ENCODE data around the gene FAM118B.
A peak's percentile ranks its signal among the peaks of the same experiment; 100 is the strongest.
"Not testable (repeated sequence)": the region's sequence is repeated elsewhere in the genome, so short reads cannot be mapped to it uniquely, and the experiment has no call there.

The FAM118B gene

DNA sequence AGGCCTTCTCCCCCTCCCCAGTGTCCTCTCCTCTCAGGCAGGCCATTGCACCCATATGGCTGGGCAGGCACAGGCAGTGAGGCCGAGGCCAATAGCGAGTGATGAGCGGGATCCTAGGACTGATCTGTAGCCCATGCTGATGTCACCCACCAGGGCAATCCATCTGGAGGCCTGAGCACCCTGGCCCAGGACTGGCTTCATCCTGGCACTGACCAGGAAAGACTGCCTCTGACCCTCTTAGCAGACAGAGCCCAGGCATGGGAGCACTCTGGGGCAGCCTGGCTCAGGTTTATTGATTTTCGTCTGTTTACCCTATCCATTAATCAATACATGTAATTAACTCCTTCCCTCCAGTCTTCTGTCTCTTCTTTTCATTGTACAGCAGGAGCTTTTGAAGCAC lies 66.2 kb downstream of the FAM118B start:
- no peak for DNase-seq

DNA sequence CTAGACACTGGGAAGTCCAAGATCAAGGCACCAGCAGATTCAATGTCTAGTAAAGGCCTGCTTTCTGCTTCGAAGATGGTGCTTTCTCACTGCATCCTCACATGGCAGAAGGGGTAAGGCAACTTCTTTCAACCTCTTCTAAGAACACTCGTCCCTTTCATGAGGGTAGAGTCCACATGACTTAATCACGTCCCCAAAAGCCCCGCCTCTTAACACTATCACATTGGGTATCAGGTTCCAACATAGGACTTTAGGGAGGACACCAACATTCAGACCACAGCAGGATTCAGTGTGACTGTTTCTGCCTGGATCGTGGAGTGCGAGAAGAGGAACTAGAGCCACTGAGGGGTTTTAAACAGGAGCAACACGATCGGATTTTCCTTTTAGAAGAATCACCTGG lies 67.6 kb downstream of the FAM118B start:
- DNase-seq, result no peak

DNA sequence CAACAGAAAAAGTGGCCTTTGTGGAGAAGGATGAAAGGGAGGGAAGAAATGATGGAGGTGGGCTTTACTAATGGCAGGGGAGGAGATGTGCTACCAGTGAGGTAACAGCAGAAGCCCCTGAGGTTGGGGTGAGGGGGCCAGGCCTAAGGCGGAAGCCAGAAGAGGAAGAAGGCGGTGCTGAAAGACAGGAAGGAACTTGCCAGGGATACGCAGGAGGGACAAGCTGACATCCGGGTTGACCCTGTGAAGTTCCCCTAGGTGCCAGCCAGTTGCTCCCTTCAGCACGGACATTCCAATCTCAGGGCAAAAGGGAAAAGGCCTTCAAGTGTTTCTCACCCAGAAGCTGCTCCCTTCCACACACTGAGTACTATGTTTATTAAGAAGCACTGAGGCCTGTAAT lies 69.0 kb downstream of the FAM118B start:
- no peak for DNase-seq

DNA sequence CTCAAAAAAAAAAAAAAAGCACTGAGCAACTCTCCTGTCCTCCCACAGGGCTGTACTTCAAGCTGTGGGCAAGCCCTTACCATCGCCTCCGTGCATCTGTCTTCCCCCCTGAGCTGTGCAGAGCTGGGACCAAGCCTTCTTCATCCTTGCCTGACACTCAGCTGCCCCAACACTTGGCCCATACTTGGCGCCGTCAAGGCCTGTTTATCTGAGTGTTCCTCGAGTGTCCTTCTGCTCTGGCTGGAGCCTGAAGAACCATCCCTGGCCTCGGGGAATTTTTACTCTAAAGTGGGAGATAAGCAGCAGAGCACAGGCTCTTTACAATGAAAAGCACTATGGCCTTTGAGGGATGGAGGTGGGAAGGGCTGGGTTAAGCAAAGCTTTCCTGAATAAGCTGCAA lies 69.7 kb downstream of the FAM118B start:
- peak; percentile 50 for DNase-seq

DNA sequence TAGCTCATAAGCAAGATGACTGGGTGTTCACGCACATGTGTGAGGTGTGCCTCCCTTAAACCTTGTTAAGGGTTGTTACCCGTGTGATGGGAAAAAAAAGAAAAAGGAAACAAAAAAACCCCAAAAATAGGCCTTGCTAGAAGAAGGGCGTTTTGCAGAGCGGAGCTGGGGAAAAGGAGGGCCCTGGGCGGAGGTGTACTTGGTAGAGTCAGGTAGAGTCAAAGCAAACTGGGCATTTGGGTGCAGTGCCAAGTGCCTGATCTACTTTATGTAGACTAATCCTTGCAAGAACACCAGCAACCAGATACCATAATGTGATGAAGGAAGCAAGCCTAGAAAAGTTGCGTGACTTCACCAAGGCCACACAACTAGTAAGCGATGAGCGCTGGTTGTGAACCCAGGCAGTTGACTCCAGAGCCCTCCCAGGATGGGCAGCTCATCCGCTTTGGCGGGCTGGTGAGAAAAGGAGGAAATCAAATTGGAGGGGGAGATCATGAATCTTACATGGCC lies 70.1 kb downstream of the FAM118B start:
- peak; percentile 38 for DNase-seq

DNA sequence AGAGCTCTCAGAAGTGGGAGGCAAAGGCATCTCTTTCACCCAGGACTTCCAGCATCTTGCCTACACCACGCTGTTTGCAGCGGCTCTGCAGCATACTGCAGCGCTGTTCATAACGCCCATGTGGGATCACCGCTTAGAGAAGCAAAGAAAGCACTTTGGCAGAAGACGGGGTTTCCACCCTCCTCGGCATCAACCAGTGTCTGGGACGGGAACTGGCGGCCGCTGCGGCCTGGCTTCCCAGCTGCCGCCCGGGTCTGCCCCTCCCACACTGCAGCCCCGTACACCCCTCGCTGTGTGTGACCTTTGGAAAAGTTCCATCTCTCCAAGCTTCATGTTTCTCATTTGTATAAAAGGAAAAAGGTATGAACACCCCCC lies 70.8 kb downstream of the FAM118B start:
- peak; percentile 67 for DNase-seq

DNA sequence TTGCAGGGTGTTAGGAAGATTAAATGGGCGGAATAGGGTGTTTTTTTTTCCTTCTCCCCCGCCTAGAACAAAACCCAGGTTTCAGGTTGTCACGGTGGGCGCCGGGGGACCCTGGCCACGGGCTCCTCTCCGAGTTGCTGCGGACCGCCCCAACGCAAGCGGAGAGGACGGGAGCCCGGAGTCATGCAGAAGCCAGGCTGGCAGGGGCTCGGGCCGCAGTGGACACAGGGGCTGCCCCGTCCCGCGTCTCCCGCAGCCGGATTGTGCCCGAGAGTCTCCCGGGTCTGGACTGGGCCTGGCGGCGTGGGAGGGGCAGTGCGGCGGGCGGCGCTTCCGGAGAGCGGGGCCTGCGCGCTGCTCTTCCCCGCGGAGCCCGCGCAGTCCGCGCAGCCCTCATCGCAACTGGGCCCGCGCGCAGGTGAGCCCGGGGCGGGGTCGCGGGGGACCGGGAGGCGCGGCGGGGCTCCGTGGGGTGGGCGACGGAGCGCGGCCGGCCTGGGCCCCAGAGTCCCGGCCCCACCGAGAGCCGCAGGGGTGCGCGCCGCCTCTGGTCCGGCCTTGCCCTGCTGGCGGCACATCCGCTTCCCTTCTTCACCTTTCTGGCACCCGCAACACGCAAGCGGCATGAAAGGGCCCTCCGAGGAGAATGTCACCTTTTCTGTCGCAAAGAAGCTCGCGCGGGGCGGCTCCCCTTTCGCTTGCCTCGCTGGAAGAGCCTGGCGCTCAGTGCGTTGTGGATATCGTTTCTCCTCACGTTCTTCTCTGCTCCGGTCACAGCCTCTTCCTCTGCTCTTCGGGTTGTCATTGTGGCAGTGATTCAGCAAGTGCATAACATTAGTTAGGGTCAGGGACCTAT lies 71.4 kb downstream of the FAM118B start, which contains the start of gene TIRAP:
Gene TIRAP (plus strand): TSS at position 358 of the 856 bp plus-strand sequence. CDS start 7,802 bp downstream, outside the sequence.
- peak; percentile 76 for DNase-seq

DNA sequence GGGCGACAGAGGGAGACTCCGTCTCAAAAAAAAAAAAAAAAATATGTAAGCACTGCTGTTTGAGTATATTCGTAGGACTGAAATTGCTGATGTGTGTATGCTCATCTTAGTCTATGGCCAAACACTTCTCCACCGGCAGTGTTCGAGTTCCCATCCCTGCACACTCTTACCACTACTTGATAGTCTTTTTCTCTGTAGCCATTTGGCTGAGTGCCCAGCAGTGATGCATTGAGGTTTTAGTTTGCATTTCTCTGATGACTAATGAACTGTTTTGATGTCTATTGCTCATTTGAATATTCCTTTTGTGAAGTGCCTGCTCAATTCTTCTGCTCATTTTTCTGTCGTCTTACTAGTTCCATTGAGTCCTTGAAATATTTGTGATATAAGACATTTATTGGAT lies 73.2 kb downstream of the FAM118B start:
- DNase-seq, result no peak

DNA sequence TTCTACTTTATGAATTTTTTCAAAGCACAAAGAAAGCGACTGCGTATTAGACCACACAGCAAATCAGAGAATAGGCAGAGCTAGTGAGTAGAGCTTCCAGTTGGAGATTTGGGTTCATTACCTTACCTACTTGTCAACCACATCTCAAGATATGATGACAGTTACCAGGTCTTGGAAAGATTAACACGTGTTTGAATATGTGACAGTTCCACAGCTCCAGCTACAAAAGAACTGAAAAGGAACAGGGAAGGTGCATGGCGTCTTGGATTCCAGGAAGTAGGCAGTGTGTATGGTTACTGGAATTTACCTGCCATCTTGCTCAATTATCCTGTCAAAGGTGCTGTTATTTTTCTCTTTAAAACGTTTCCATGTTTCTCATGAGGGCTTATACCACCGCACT lies 76.7 kb downstream of the FAM118B start:
- DNase-seq, result no peak

DNA sequence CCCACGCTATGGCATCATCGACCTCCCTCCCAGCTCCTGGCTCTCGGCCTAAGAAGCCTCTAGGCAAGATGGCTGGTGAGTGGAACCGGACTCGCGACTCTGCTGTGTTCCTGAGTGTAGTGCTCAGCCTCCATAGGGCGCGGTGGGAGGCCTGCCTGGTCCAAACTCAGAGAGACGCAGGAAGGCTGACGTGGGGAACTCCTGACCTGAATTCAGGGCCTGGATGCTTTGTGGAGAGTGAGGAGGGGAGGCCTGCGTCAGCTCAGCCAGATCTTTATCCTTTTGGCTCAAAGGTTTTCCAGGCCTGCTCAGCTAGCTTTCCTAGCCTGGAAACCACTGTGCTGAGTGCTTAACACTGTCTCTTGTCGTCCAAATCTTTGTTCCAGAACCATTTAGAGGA lies 79.3 kb downstream of the FAM118B start:
- no peak for DNase-seq

DNA sequence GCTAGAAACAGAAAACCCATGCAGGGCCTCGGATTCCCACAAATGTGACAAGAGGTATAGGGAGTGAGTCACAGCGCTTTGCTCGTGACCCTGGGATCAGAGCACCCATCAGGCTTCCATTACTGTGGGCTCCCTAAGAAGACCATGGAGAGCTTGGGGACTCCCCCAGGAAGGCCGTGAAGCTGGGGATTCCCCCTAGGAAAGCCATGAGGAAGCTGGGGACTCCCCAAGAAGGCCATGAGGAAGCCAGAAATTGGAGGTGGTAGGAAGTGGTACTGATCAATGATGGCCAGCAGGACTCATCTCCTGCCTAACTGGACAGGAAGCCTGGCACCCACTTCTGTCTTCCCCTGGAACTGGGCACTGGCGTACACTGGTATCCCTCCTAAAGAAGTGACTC lies 82.1 kb downstream of the FAM118B start:
- no peak for DNase-seq

DNA sequence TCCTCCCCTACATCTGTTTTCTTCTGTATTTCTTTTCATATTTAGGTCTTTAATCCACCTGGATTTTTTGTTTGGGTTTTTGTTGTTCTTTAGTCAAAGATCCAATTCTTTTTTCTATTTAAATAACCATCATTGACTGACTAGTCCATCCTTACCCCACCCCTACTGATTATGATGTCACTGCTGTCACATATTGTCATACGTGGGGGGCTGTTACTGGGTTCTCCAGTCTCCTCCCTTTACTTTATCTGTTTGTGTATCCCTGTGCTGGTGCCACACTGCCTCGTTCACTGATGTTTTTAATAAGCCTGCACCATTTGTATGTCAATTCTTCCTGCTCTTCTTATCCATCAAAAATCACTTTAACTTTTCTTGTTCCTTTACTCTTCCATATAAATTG lies 85.4 kb downstream of the FAM118B start:
- DNase-seq, result no peak

DNA sequence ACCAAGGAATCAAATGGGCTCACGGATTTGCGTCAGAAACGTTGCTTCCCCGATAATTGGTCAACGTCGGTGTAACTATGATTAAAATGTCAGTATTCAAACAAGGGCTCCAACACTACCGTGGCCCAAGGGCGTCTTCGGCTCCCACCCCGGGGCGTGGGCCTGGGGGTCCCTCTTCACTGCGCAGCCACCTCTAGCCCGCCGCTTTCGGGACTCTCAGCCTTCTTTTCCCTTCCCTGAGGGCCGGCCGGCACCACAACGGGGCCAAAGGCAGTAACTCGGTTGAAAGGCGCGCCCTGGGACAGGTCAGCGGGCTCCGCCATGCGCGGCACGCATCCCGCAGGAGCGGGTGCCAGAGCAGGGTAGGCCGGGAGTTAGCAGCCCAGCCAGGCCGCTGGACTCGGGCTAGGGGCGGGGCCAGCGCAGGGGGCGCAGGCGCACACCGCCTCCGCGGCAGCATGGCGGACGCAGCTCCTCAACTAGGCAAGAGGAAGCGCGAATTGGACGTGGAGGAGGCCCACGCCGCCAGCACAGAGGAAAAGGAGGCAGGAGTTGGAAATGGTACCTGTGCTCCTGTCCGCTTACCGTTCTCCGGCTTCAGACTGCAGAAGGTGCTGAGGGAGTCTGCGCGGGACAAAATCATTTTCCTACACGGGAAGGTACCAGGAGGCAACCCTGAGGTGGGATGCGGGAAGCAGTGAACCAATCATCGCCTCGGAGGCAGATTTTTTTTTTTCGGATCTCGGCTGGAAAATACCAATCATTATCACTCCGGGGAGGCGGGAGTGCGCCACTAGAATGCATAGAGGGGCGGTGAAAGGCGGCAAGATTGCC lies 92.3 kb downstream of the FAM118B start, which contains the start of gene DCPS:
Gene DCPS (plus strand): TSS at position 438 of the 834 bp plus-strand sequence. CDS start 21 bp downstream, at position 459.
- peak; percentile 97 for DNase-seq

DNA sequence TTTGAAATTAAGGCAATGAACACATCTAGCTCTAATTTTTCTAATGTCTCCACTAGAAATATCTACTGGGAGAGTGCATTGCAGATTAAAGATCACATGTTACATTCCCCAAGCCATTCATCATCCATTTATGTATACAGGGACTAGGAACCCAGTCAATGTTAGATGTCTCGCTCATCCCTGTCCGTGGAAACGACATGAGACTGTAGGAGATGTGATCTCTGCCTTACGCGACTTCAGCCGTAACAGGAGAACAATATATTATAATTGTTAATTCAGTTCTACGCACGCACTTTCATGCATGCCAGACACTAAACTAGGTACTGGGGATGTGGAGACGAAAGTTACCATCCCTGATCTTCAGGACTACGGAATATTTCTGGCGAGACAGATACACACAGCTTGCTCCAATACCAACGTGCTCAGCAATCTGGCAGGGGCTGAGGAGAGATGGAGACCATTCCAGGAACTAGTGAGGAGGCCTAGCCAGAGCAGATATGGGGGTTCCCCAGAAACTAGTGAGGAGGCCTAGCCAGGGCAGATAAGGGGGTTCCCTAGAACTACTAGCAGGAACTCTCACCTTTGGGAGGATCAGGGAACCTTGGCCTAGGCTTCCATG lies 93.0 kb downstream of the FAM118B start:
- DNase-seq, result no peak

DNA sequence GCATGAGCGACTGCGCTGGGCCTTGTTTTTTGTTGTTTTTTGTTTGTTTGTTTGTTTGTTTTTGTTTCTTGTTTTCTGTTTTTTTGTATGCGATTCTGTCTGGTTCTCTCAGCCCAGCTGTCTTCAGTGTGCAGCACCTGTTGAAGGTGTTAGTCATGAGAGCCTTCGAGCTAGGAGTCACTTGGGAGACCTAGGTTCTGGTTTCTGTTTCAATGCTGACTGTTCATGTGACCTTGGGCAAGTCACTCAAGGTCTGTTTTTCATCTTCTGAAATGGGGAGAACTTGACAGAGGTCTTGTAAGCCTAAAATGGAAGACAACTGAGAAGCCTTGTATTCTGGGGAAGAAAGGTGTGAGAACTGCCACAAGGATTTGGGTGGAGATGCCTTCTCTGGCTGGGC lies 94.1 kb downstream of the FAM118B start:
- DNase-seq, result no peak

DNA sequence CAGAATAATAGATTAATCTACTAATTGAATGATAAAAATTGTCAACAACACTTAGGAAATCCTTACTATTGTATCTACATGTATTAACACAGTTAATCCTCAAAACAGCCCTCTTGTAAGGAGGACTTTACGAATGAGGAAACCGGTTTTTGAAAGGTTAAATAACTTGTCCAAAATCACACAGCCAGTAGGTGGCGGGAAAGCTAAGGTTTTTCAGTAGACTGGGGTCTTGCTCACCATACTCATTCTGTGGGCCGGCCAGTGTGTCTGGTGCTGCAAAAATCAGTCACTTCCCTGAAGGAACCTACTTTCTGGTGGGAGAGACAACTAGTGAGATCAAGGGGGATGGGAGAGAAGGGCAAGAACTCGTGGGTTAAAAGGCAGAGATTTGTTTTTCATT lies 96.1 kb downstream of the FAM118B start:
- peak; percentile 87 for DNase-seq

DNA sequence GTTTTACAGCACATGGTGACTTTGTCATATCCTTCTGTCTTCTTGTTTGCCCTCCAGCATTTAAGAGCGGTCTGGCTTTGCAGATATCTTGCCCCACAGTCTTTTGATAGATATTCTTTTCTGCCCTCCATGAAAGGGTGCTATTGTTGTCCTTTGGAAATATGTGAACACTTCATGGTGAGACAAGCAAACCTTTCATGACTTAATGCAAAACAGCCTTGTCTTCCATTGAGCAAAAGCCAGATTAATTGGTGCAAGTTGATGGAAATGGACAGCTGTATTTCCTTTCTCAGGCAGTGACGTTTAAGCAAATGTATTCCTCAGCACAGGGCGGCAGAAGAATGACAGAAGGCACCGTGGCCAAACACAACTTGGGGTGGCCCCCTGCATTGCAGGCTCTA lies 96.7 kb downstream of the FAM118B start:
- no peak for DNase-seq

DNA sequence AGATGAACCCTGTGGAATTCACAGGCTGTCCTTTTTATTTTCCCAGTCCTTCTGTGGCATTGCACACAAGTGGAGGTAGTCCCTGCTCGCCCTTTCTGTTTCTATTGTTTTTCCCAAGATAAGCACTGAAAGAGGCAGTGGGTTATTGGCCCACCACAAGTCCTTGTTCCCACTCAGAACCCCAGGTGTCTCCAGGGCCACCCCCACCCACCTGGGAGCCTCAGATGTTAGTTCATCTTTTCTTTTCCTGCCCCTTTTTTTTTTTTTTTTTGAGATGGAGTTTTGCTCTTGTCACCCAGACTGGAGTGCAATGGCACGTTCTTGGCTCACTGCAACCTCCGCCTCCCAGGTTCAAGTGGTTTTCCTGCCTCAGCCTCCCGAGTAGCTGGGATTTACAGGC lies 97.2 kb downstream of the FAM118B start:
- not testable (repeated sequence) for DNase-seq

DNA sequence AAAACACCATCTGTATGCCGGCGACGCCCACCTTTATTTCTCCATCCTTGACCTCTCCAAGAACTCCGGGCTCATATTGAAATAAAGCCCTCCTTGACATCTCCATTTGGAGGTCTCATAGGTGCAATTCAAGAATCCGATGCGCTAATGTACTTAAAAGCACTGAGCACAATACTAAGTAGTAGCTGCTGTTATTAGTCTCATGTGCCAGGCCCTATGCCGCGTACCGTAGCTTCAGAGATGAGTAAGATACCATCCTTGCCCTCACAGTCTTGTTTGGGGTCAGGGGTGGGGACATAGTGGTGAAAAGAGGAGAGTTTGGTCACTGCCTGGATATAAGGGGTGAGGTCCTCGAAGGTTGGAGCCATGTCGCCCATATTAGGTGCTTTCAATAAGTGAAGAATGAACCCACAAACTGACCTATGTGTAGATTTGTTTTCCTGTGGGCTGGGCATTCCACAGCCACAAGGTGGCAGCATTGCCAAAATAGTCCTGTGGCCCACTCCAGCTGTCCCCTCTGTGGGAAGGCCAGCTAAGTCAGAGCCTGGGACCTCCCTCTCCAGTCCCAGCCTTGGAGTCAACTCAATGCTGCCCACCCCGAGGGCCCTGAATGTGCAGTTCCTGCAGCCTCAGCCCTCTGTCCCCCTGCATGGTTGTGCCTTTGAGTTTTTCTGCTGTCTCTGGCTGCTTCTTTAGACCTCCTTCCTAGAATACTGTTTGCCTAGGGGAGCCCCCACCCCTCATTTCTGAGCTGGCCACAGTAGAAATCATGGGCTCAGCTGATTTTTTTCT lies 98.8 kb downstream of the FAM118B start:
- peak; percentile 90 for DNase-seq

DNA sequence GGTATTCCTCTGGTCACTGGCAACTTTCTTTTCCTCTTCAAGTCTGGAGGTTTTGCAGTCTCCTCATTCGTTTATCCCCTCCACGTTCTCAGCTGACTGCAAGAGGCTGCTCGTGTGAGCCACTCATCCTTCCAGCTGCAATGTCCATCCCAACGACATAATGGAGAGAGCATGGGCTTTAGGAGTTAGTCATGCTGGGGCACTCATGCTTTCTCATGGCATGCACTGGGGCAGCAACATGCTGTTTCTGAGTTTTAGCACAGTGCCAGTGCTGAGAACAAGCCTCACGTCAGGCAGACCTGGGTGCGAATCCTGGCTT lies 99.4 kb downstream of the FAM118B start:
- DNase-seq, result no peak

DNA sequence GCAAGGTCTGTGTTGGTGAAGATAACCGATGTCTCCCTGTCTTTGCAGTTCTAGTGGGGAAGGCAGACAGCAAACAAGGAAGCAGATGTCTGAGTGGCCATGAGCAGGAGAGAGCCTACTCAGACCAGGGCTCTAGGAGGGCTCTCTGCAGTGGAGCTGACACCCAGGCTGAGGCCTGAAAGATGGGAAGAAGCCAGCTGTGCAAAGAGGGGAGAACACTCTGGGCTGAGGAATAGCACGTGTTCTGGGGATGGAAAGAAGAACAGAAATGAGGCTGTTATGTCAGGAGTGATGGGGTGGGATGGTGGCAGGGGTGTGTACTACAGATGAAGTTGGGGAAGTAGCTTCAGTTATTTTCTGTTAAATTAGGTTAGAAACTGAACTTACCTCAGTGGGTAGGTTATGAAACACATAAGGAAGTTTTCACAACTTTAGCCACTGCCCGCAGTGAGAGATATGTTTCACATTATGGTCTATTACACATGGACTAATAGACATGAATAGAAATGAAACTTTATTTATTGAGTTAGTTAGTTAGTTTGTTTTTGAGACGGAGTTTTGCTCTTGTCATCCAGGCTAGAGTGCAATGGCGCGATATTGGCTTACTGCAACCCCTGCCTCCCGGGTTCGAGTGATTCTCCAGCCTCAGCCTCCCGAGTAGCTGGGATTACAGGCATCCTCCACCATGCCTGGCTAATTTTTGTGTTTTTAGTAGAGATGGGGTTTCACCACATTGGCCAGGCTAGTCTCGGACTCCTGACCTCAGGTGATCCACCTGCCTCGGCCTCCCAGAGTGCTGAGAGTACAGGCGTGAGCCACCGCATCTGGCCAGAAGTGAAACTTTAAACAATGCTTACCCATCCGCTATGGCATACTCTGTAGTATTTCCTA lies 100.1 kb downstream of the FAM118B start:
- DNase-seq, result no peak

Data from islet precursor cell (in vitro differentiated cells).